GM19023 (cell line): ENCODE measurements around the gene MEF2C.

Experiments
- ATAC-seq: cut with Tn5 transposase; IDR thresholded peaks from one replicate; pipeline ENCODE4 v1.9.1; 2021; ENCODE audit warnings: mild to moderate bottlenecking, moderate library complexity; ENCODE audit not compliant: unreplicated experiment

MEF2C gene

DNA sequence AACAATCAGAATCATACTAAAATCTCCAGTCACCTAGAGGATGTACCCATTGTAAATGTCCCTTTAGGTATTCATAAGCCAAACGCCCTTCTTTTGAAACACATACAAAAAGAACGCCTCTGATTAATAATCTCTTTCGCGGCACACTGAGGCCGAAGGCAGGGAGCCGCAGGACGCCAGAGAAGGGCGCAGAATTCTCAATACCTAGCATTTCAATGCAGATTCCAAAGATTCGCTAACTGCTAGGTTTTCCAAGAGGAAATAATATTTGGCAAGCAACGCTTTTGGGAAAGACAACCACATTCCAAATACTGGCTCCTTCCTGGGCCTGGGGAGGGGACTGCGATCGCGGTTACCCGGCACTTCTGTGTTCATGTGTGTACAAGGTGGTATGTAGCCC lies 203.3 kb downstream of the MEF2C start:
- ATAC-seq = no peak

DNA sequence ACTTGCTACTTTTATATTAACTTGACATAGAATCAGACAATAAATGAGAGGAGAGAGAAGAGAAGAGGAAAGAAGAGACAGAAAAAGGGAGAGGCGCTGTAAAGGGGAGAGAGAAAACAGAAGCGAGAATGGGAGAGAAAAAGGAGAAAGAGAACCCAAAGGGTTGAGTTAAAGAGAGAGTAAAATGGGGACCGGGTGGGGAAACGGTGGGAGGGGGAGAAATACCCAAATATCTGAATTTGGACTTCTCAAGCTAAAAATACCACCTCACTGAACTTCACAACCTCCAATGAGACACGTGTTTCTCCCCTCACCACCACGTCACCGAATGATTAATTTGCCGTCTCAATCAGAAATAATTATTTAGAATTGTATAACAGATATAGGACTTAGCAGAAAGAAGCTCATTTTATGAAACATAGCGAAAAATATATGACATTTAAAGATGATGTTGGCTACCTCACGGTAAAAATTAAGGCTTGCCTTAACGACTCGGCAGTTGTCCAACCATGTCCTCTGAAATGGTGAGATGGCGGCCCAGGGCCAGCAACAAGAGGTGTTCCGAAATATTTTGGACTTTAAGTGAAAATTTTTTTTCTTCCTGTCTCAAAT lies 204.1 kb downstream of the MEF2C start:
- no peak for ATAC-seq

DNA sequence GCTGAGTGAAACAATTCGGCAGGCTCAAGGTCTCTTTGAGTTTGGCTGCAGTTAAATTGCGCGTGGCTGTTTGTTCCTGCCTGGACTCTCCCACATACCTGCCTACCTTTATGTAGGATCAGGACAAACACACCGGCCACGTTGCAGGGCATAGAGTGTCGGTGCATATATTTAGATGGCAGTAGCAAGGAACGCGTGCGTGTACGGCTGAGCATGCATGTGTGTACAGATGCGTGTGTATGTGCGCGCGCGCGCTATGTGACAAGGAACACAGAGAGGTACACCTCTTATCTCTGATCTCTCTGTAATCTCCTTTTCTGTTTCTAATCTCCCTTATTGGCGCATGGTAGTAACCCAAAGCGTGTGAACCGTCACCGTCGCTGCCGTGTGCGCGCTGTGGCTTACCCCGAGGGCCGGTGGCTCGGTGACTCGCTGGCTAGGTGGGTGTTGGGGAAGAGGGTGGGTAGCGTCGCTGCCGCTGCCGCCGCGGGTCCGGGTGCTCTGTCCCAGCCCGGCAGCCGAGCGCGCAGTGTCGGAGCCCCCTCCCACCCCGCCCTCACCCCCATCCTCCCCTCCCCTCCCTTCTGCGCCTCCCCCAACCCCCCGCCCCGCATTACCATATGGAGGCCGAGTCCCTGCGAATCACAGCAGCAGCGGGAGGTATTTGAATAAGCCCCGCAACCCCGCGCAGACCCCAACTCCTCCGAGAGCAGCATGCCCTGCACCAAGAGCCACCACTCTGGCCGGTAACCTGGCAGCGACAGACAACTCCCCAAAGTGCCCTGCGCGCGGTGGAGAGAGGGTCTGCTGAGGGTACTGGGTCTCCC lies 204.8 kb downstream of the MEF2C start:
- ATAC-seq = no peak

DNA sequence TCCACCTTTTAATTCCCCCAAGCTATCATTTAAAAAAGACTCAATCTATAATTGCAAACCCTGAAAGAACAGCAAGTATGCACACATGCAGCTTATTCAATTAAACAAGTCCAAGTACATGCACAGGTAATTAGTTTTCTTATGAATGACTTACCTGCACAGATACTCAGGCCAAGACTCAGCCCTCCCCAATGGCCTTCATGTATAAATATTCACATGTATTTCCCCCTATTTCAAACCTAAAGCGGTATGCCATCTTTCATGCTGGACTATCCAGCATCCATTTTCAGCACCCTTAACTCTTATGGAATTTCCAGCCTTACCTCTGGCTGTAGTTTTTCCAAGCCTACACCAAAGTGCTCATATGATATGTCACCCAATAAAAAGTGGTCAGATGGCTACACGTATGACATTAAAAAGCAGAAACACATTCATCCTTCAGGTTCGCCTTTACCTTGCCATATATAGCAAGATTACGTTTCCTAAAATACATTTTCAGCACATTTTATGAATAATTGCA lies 205.5 kb downstream of the MEF2C start:
- no peak for ATAC-seq

DNA sequence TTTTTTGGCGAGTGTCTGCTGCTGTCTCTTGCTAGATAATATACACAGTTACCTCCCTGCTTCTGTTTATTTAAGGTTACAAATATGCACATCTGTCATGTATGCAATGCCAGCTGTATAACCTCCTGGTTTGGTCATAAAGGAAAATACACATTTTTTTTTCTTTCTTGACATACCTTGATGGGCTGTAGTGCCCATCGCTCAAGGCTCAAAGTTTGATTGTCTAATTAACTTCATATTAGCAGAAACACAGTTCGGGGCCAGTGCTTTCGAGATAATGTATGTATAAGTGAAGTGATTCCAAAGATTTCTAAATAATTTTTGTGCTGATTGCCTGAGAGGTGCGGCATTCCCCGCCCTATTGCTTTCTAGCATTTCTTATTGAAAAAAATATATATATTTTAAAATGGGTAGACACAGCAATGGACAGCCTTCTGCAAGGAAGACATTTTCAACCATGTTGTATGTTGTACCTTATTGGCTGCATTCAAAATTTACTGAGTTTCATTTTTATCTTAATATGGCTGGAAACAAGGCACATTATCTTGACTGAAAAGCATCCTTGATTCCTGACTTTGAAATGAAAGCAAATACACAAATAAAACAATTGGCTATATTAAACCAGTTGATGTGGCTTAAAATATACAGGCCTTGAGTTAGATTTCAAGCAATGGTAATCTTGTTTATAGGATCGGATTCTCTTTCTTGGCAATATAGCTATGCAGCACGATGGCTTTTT lies 206.2 kb downstream of the MEF2C start:
- ATAC-seq = no peak

DNA sequence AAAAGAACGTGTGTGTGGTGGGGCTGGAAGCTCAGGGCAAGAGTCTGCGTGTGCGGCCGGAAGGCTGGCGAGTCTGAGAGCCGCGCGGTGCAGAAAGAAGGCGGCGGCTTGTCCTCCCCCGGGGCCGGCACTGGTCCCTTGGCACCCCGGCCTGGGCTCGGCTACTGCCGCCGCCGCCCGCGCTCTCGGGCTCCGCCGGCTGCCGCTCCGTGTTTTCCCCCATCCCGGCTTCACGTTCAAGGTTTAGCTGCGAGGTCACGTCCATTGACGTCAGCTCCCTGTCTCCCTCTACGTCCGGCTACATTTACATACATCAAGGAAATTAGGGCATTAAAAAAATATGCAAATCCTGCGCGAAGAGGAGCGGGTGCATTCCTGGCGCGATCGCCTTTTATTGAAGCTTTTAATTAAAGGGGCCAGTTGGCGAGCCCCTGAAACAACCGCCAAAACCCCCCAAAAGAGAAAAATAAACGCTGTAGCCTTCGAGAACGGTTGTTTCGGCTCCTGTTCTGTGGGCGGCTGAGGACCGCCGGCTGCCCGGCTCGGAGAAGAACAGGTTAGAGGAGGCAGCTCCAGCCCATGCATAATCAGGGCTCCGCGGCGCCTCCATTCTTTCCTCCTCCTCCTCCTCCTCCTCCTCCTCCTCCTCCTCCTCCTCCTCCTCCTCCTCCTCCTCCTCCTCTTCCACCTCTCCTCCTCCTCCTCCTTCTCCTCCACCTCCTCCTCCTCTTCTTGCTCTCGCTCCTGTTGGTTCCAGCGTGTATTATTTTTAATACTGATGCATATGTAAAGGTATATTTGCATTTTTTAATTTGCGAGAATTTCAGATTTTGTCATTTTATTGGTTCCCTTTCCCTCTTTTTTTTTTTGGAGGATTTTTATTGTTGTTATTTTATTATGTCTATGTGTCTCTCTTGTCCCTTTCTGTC lies 207.0 kb downstream of the MEF2C start:
- peak; percentile 34 for ATAC-seq

DNA sequence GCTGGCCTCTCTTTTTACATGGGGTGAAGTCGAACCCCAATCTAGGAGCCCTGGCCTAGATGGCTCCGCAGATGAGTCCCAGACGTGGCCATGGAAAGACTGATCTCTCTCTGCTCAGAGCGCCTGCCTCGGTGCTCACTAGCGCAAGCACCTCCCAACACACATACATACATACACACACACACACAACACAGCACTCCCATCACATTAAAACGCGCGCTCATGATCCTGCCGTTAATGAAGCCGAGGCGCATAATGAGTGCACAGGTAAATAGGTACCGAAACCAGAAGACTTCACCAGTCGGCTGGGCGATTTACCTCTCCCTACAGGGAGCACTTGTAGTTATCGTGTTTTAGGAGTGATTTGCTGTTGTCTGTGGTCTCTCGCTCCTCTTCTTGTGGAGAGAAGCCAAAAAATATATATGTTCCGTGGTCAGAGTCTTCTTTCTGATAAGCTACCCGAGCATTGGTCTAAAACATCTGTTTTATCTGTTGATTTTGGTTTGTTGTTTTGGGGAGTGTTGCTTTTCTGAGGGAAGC lies 207.7 kb downstream of the MEF2C start:
- ATAC-seq = peak; percentile 13

DNA sequence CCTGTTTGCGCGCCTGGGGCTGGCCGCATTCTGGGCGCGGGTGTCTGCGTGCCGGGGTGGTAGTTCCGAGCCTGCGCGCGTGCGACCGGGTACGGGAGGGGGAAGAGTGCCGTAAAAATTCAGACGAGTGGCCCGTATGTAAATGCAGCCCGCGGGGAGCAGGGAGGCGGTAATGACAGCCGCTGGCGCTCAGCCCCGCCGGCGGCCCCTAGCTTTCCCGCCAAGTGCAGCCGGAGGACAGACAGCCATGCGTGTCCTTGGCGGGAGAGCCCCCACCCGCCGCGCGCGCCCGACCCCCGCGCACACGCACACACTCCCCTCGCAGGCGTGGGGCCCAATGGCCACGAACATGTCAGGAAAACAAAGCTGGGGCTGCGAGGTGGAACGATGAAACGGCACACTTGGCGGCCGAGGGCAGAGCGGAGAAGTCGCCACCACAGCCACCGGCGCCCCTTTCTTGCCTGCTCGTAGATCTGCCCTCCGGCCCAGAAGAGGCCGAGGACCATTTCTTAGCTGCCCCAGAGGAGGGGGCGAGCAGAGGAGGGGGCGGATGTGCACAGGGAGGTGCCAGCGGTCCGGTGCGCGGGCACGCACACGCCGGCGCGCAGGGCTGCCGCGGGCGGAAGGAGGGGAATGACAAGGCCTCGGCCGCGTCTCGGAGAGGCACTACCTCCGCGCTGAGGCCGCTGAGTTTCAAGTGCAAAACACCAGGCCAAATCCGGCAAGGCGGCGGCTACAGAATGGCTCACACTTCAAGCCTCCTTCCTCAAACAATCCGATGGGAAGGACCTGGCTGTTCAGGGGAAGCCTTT lies 208.4 kb downstream of the MEF2C start:
- peak; percentile 71 for ATAC-seq

DNA sequence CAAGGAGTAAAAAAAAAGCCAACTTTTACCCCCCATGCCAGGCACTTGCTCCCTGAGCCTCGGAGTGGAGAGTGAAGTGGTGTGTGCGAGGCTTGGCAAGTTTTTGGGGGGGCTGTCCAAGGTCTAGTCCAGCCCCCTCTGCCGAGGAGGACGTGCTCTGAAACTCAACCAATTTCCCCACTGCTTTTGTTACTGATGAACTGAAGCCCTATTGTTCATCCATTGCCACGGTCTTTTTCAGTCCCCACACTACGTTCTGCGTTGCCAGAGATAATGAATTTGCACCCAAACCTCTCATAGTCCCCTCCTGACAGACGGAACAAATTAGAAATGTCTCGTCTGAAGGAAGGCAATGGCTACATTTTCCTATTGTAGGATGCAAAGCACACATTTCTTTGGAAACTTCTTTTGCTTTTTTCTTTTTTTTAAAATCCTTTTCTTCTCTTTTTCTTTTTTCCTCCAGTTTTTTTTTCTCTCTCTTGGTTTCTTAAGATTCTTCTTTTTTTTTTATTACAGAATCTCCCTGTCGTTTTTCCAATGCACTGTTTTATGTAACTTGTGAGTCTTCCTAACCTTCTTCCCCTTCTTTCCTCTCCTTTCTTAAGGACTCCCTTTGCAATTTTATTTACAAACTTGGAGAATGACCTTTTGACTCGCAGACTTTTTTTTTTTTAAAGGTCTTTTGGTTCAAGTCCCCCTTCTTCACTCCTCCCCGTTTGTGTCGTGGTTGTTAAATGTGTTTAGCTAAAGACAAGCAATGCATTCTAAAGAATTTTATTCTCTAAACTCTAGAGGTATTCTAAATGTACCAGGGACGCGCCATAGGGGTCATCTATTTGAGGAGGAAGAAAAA lies 209.5 kb downstream of the MEF2C start:
- no peak for ATAC-seq

DNA sequence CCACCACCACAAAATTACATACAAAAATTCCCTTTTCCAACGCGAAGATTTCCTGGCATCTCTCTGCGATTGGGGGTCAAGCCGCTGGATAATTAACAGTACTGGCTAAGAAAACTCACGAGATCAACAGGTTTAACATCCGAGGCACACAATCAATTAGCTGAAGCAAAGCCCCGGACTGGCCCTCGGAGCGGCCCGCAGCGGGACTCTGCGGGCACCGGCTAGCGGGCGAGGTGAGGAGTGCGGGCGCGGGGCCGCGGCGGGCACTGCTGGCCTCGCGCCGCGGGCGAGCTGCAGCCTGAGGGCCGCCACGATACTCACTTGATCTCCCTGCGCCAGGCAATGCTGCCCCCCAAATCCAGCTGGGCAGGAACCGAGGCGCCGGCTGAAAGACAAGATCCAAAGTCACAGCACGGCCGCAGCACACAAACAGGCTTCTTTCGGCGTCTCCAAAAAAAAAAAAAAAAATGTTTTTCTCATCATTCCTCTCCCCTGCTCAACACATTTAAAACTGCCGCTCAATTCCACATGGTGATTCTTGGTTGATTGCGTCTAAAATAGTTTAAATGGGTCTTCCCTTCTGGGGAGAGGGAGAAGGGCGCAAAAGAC lies 210.2 kb downstream of the MEF2C start:
- no peak for ATAC-seq

DNA sequence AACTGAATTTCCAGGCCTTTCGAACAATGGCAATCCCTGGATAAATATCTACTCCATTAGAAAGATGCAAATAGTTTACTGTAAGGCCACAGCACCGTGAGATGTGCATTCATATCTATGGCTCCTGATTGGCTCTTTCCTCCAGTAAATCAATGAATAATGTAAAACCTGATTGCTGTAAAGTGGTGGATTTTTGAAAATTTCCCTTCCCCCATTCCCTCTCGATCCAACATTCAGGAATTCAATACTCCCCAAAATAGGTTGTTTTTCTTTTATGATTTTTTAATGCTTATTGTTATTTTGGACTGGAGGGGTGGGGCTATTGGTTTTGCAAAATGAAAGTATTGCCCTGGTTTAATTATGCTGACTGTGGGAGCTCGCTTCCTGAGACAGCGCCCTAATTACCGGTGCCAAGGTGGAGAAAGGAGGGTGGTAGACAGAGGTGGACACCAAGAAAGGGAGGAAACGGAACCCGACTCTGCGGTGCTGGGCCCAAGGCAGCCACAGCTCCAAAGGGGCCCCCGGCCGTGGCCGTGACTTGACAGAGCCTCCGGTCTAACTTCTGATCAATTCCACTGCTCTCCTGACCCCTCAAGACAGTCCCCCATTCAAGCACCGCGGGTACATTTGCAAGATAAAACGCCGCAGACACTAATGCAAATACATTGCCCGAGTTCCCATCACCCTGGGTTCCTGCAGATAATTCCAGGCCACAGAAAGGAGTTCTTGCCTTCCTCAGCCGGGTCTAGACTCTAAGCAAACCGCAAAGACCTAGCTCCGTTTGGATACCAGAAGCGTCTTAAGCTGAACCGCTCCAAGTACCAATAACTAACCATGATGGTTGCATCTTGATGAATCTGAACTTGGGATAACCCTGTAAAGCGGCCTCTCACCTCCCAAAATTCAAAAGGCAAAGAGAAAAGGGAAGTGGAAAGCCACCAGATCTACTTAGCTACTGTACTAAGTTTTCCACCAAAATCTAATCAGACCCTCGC lies 211.2 kb downstream of the MEF2C start:
- no peak for ATAC-seq

DNA sequence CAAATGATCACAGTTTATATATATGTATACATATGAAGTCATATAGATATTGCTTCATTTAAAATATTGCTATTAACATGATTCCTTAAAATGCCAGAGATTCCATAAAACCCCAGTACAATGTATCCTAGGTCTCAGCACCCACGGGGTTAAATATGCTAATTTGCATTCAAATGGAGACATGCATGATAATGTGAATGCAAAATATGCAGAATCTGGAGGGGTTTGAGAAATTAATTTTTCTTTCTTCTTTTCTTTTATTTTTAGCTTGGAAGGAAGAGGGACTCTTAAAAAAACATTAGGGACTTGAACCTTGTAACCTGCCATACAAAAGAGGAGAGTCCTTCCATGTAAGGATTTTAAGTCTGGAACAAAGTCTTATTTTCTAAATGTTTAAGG lies 211.9 kb downstream of the MEF2C start:
- ATAC-seq = no peak

DNA sequence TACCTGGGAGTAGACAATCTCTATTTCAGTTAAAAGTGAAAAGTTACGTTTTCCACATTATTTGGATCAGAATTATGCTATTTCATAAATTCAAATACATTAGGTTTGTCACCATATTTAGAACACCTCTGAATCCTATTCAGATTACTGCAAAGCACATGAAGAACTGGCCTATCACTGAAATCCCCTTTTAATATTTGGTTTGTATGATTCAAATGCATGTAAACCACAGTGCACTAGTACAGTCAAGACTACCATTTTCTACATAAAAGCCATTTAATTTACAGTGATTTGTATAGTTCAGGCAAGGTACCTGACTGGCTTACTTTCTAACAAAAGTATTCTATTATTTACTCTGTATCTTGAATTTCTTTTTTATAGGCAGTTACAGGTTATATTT lies 212.5 kb downstream of the MEF2C start:
- ATAC-seq = no peak

DNA sequence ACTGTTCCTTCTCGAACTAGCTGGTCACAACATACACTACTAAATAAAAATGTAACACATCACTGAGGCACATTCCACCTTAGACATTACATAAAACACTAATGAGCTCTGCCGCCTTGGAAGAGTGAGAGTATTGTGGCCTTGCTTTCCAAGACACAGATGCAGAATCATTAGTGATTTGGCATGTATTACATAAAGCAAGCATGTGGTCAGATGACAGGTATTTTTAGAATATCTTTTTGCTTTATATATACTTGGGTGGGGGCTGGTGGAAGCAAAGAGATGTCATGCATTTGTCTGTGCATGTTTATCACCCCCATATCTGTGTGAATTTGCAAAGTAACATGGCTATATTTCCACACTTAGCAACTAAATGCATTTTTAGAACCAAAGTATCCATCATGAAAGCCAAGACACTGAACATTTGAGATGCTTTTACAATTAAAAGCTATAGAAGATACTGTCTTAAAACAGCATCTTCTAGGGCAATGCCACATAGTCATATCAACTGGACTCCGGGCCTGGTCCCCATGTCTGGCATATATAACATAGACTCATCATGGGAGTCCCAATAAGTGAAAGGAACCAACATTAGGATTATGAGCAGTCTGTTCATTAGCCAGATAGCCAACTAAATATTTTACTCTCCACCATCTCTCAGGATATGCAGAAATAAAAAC lies 213.5 kb downstream of the MEF2C start:
- ATAC-seq = no peak

DNA sequence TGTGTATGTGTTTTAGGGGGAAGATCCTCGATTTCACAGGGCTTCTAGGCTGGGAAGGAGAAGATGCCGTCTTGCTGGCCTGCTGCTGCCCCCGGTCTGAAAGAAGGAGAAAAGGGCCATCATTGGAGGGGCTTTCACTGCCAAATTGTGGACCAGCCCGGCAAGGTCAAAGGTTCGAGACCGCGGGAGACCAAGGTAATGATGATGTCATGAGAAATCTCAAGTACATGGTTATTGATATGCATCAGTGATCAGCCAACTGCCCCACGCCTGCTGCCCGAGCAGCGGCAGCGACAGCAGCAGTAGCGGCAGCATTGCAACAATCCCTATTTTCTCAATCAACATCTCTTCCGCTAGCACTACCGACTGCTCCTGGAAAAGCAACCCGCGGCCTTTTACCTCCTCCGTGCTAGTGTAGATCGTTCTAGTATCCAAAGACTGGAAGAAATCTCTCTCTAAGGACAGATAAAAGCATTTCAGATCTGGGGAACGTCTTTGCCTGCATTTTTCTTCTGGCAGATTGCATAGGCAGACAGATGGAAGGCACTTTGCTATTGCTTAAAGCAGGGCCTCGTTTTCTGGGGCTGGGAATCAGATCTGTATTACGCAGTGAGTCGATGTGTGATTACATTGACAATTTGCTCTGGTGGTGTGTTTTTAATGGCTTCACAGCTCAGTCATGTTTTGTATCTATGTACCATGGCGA lies 215.3 kb downstream of the MEF2C start:
- ATAC-seq = peak; percentile 25
